Liver (tissue), 3 donors: ENCODE measurements around the gene ANKRD11.

ENCODE experiments used
- ATF3 ChIP-seq: IDR thresholded peaks from 2 replicates; pipeline ENCODE4 v1.6.1; 2016; ENCODE audit warnings: antibody characterized with exemption
- CTCF ChIP-seq: fragments of 150-350 bp; IDR thresholded peaks from 2 replicates; pipeline ENCODE4 v1.5.1; 2017; ENCODE audit warnings: improper control_type of control experiment, low read depth, low read length; ENCODE audit not compliant: missing input control
- FOXA1 ChIP-seq: IDR thresholded peaks from 2 replicates; pipeline ENCODE4 v1.6.1; 2016; ENCODE audit warnings: antibody characterized with exemption
- MAX ChIP-seq: IDR thresholded peaks from 2 replicates; pipeline ENCODE4 v1.6.1; 2016; ENCODE audit warnings: antibody characterized with exemption
- NR2F2 ChIP-seq: IDR thresholded peaks from 2 replicates; pipeline ENCODE4 v1.6.1; 2016; ENCODE audit warnings: antibody characterized with exemption
- RAD21 ChIP-seq, 2 donors: IDR thresholded peaks; 2 replicates each; pipeline ENCODE4 v1.6.1; 2016; ENCODE audit warnings: antibody characterized with exemption in 2 of 2, mild to moderate bottlenecking in 2 of 2
- RXRA ChIP-seq, 2 donors: IDR thresholded peaks; 2 replicates each; pipeline ENCODE4 v1.6.1; 2017 to 2018; ENCODE audit warnings: antibody characterized with exemption in 2 of 2, mild to moderate bottlenecking in 1 of 2
- SP1 ChIP-seq: IDR thresholded peaks from 2 replicates; pipeline ENCODE4 v1.6.1; 2018; ENCODE audit warnings: antibody characterized with exemption, mild to moderate bottlenecking
- TAF1 ChIP-seq: conservative IDR thresholded peaks from 2 replicates; pipeline ENCODE4 v1.6.1; 2016; ENCODE audit warnings: antibody characterized with exemption, mild to moderate bottlenecking
- donor health status: healthy.
- donor health status: healthy.

- TF ChIP-seq ATF3 (no peak), RXRA (IDR thresholded peaks at IDR 0.05) (no peak), CTCF (no peak), TAF1 (no peak), RAD21 (IDR thresholded peaks at IDR 0.05) (no peak), MAX (no peak), NR2F2 (no peak), SP1 (no peak), FOXA1 (no peak)
These were observed 132.0 kb downstream of the ANKRD11 start for GRCh38 chr16:89358030-89359005.
